ENCODE data around the gene LRRC4C. TPM values are rescaled to one million over a fixed set of nuclear protein-coding genes. Genes with fewer than 3 reads are reported as not detected.

The LRRC4C gene
- total RNA-seq, 4 donors from 2014 or later: 1.5 to 2.8 (median 1.7) TPM

- Histone ChIP-seq H3K27ac (no peak overlapping the region), H3K4me3 (no peak overlapping the region), H3K36me3 (no peaks in the 10 kb centered on the region), H3K9me3 (no peaks in the 10 kb centered on the region), H3K27me3 (no peaks in the 10 kb centered on the region), H3K4me1 (no peaks in the 10 kb centered on the region)
- WGBS, 2 donors (ENCODE audit: low coverage in 1 of 2): 67 to 80% methylated on average over 3 to 5 of the region's 5 CpGs
- no peak for TF ChIP-seq POLR2A (IDR thresholded peaks at IDR 0.05)
- no peak for TF ChIP-seq EP300 (IDR thresholded peaks at IDR 0.05)
- no peak for TF ChIP-seq CTCF (IDR thresholded peaks at IDR 0.05)
- no peak for TF ChIP-seq POLR2AphosphoS5 (IDR thresholded peaks at IDR 0.05)
- ATAC-seq: no peak
Measured at GRCh38 chr11:40271361-40271760, 1188.1 kb downstream of the LRRC4C start.

- TF ChIP-seq POLR2AphosphoS5 (IDR thresholded peaks at IDR 0.05): no peak
- TF ChIP-seq EP300 (IDR thresholded peaks at IDR 0.05): no peak
- no peak for TF ChIP-seq POLR2A (IDR thresholded peaks at IDR 0.05)
- TF ChIP-seq CTCF (IDR thresholded peaks at IDR 0.05): no peak
- Histone ChIP-seq H3K27me3 (no peaks in the 10 kb centered on the region), H3K36me3 (no peaks in the 10 kb centered on the region), H3K9me3 (no peaks in the 10 kb centered on the region), H3K4me3 (no peak overlapping the region), H3K27ac (no peak overlapping the region), H3K4me1 (no peaks in the 10 kb centered on the region)
- ATAC-seq: no peak
- 63 to 83% methylated on average over 2 of the region's 2 CpGs for WGBS, 2 donors (ENCODE audit: low coverage in 1 of 2)
Measured at GRCh38 chr11:40269865-40270264, 1189.6 kb downstream of the LRRC4C start.

DNA sequence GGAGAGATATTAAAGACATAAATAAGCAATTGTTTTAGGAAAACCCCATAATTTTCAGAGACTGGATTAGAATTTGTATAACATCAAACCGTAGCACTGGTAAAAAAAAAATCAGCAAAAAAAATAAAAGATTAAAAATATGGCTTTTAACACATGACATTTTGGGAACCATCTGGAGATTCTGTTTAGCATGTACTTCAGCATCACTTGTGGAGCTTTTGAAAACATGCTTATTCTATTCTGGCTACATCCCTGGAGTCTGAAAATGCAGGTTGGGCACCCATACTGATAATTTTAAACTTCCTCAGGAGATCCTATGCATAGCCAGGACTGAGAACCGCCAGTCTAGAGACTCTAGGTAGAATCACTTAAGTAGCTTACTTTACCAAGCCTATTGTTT lies 1190.9 kb downstream of the LRRC4C start:
- WGBS, 2 donors (ENCODE audit: low coverage in 1 of 2): 71 to 90% methylated on average over 2 of the region's 2 CpGs
- Histone ChIP-seq H3K4me3 (no peak overlapping the region), H3K9me3 (no peaks in the 10 kb centered on the region), H3K4me1 (no peaks in the 10 kb centered on the region), H3K27me3 (no peaks in the 10 kb centered on the region), H3K36me3 (no peaks in the 10 kb centered on the region), H3K27ac (no peak overlapping the region)
- TF ChIP-seq POLR2A (IDR thresholded peaks at IDR 0.05) (no peak), CTCF (IDR thresholded peaks at IDR 0.05) (no peak), POLR2AphosphoS5 (IDR thresholded peaks at IDR 0.05) (no peak), EP300 (IDR thresholded peaks at IDR 0.05) (no peak)
- no peak for ATAC-seq

GRCh38 chr11:40255457-40255856 lies 1204.0 kb downstream of the LRRC4C start:
- TF ChIP-seq POLR2AphosphoS5 (IDR thresholded peaks at IDR 0.05) (no peak), POLR2A (IDR thresholded peaks at IDR 0.05) (no peak), CTCF (IDR thresholded peaks at IDR 0.05) (no peak), EP300 (IDR thresholded peaks at IDR 0.05) (no peak)
- 55 to 82% methylated on average over 1 of the region's 1 CpG for WGBS, 2 donors (ENCODE audit: low coverage in 1 of 2)
- Histone ChIP-seq H3K27me3 (no peaks in the 10 kb centered on the region), H3K9me3 (no peaks in the 10 kb centered on the region), H3K27ac (no peak overlapping the region), H3K4me3 (no peak overlapping the region), H3K36me3 (no peaks in the 10 kb centered on the region), H3K4me1 (no peaks in the 10 kb centered on the region)
- ATAC-seq: no peak

DNA sequence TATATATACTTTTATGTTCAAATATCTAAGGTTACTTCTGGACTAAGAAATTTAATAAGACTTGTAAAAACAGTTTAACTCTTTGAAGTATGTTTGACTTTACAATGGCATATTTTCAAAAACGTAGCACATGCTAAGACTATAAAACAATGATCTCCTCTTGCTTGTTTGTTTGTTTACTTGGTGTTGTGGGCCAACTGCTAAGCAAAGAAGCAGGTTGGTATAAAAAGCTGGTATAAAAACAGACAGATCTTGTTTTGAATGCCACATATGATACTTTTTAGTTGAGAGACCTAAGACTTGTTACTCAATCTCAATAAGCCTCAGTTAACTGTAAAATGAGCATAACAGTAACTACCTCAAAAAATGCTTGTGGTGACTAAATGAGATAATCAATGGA lies 1206.3 kb downstream of the LRRC4C start:
- H3K4me1 ChIP-seq: no peaks in the 10 kb centered on the region
- WGBS, 2 donors (ENCODE audit: low coverage in 1 of 2): 65 to 88% methylated on average over 1 of the region's 1 CpG
- no peak overlapping the region for H3K4me3 ChIP-seq
- no peaks in the 10 kb centered on the region for H3K36me3 ChIP-seq
- H3K27me3 ChIP-seq: no peaks in the 10 kb centered on the region
- H3K9me3 ChIP-seq: no peaks in the 10 kb centered on the region
- ATAC-seq: no peak
- H3K27ac ChIP-seq: no peak overlapping the region
- TF ChIP-seq POLR2A (IDR thresholded peaks at IDR 0.05): no peak
- TF ChIP-seq EP300 (IDR thresholded peaks at IDR 0.05): no peak
- no peak for TF ChIP-seq CTCF (IDR thresholded peaks at IDR 0.05)
- no peak for TF ChIP-seq POLR2AphosphoS5 (IDR thresholded peaks at IDR 0.05)

Data from gastroesophageal sphincter (tissue), 4 donors.